Hematopoietic multipotent progenitor cell treated with erythropoietin and hydrocortisone succinate and interleukin-3 and kit ligand, for 8 days (in vitro differentiated cells): ENCODE results near the gene CCDC187.

Source experiments
- DNase-seq: peaks from one replicate; pipeline ENCODE4 v3.0.0-alpha.2; 2015

Gene CCDC187

GRCh38 chr9:136203408-136204144 is 100.3 kb downstream of the CCDC187 start:
- DNase-seq, result no peak

- no peak for DNase-seq
These were observed 101.2 kb downstream of the CCDC187 start for GRCh38 chr9:136202454-136203407.

GRCh38 chr9:136201609-136202453 is 102.1 kb downstream of the CCDC187 start:
- DNase-seq, result no peak

GRCh38 chr9:136201174-136201573 is 102.7 kb downstream of the CCDC187 start:
- DNase-seq, result no peak

GRCh38 chr9:136200424-136200823 is 103.5 kb downstream of the CCDC187 start:
- no peak for DNase-seq
